ENCODE results near the gene GSDMA. TPM values are rescaled to one million over a fixed set of nuclear protein-coding genes. Genes with fewer than 3 reads are reported as not detected.

Gene GSDMA
- not detected in 2 replicates for total RNA-seq (2014; rRNA removed; shearing (Covaris generic))

- Histone ChIP-seq H3K27me3 (0 out of 2 replicates have a peak, but pooled peaks cover 4% of the 10 kb centered on the region), H3K27ac (no peak within 1 kb of the TSS), H3K4me3 (no peak within 1 kb of the TSS), H3K36me3 (no peaks in the 10 kb centered on the region), H3K9me3 (replicated peaks) (no peaks in the 10 kb centered on the region), H3K4me1 (0 out of 2 replicates have a peak, but pooled peaks cover 3% of the 10 kb centered on the region)
- no peak for DNase-seq
These were observed at the start of gene GSDMA for GRCh38 chr17:39962642-39963220. Gene GSDMA, plus strand, starts transcription at chr17:39963004. Its CDS starts 2,684 bp downstream, at chr17:39965688.

- Histone ChIP-seq H3K36me3 (no peaks in the 10 kb centered on the region), H3K27ac (no peak overlapping the region), H3K4me3 (no peak overlapping the region), H3K9me3 (replicated peaks) (no peaks in the 10 kb centered on the region), H3K4me1 (no peaks in the 10 kb centered on the region), H3K27me3 (no peaks in the 10 kb centered on the region)
- DNase-seq = no peak
These were observed 48.8 kb upstream of the GSDMA start for GRCh38 chr17:39913989-39914388.

- H3K36me3 ChIP-seq = no peaks in the 10 kb centered on the region; the same call in 1 of the 2 replicates
- no peaks in the 10 kb centered on the region for H3K9me3 ChIP-seq (replicated peaks)
- no peak overlapping the region for H3K4me3 ChIP-seq
These were observed 47.2 kb upstream of the GSDMA start for GRCh38 chr17:39915559-39915958.

GRCh38 chr17:39916918-39917317 is 45.9 kb upstream of the GSDMA start:
- no peaks in the 10 kb centered on the region for H3K9me3 ChIP-seq (replicated peaks)
- no peak overlapping the region for H3K4me3 ChIP-seq
- no peaks in the 10 kb centered on the region; the same call in 1 of the 2 replicates for H3K36me3 ChIP-seq
- no peak for DNase-seq
- no peak overlapping the region for H3K27ac ChIP-seq
- no peaks in the 10 kb centered on the region for H3K4me1 ChIP-seq
- no peaks in the 10 kb centered on the region for H3K27me3 ChIP-seq

More at GRCh38 chr17:39915559-39915958, 47.2 kb upstream of the GSDMA start:
- DNase-seq = no peak
- Histone ChIP-seq H3K27me3 (no peaks in the 10 kb centered on the region), H3K27ac (no peak overlapping the region), H3K4me1 (no peaks in the 10 kb centered on the region)

- Histone ChIP-seq H3K9me3 (replicated peaks) (no peaks in the 10 kb centered on the region), H3K4me1 (no peaks in the 10 kb centered on the region), H3K4me3 (no peak overlapping the region), H3K27me3 (no peaks in the 10 kb centered on the region), H3K27ac (no peak overlapping the region), H3K36me3 (no peaks in the 10 kb centered on the region; the same call in 1 of the 2 replicates)
- no peak for DNase-seq
These were observed 43.6 kb upstream of the GSDMA start for GRCh38 chr17:39919087-39919683.

- no peaks in the 10 kb centered on the region for H3K27me3 ChIP-seq
- no peaks in the 10 kb centered on the region for H3K9me3 ChIP-seq (replicated peaks)
- no peaks in the 10 kb centered on the region; the same call in 1 of the 2 replicates for H3K36me3 ChIP-seq
- peaks cover 2% of the 10 kb centered on the region; the same call in 1 of the 2 replicates for H3K4me1 ChIP-seq
- H3K27ac ChIP-seq = no peak overlapping the region
- no peak overlapping the region for H3K4me3 ChIP-seq
- DNase-seq = no peak
These were observed 42.3 kb upstream of the GSDMA start for GRCh38 chr17:39920218-39921210.

GRCh38 chr17:39921323-39921722 is 41.5 kb upstream of the GSDMA start:
- Histone ChIP-seq H3K27me3 (no peaks in the 10 kb centered on the region), H3K4me3 (no peak overlapping the region), H3K4me1 (peaks cover 11% of the 10 kb centered on the region), H3K36me3 (no peaks in the 10 kb centered on the region; the same call in 1 of the 2 replicates), H3K9me3 (replicated peaks) (no peaks in the 10 kb centered on the region), H3K27ac (no peak overlapping the region)
- no peak for DNase-seq

- Histone ChIP-seq H3K36me3 (no peaks in the 10 kb centered on the region; the same call in 1 of the 2 replicates), H3K4me1 (peaks cover 14% of the 10 kb centered on the region), H3K27ac (no peak overlapping the region), H3K27me3 (no peaks in the 10 kb centered on the region), H3K4me3 (no peak overlapping the region), H3K9me3 (replicated peaks) (no peaks in the 10 kb centered on the region)
- DNase-seq = no peak
These were observed 40.8 kb upstream of the GSDMA start for GRCh38 chr17:39922006-39922405.

GRCh38 chr17:39923230-39923629 is 39.6 kb upstream of the GSDMA start:
- Histone ChIP-seq H3K4me3 (no peak overlapping the region), H3K27me3 (no peaks in the 10 kb centered on the region), H3K9me3 (replicated peaks) (no peaks in the 10 kb centered on the region), H3K36me3 (no peaks in the 10 kb centered on the region; the same call in 1 of the 2 replicates), H3K27ac (no peak overlapping the region), H3K4me1 (peaks cover 14% of the 10 kb centered on the region)
- no peak for DNase-seq

GRCh38 chr17:39923836-39924690 is 38.7 kb upstream of the GSDMA start:
- H3K4me1 ChIP-seq = peaks cover 14% of the 10 kb centered on the region
- no peak overlapping the region for H3K27ac ChIP-seq
- no peaks in the 10 kb centered on the region for H3K9me3 ChIP-seq (replicated peaks)
- no peaks in the 10 kb centered on the region for H3K27me3 ChIP-seq
- H3K4me3 ChIP-seq = no peak overlapping the region
- DNase-seq = no peak
- H3K36me3 ChIP-seq = no peaks in the 10 kb centered on the region; the same call in 1 of the 2 replicates

GRCh38 chr17:39924691-39925055 is 38.1 kb upstream of the GSDMA start:
- Histone ChIP-seq H3K27me3 (no peaks in the 10 kb centered on the region), H3K9me3 (replicated peaks) (no peaks in the 10 kb centered on the region), H3K36me3 (no peaks in the 10 kb centered on the region; the same call in 1 of the 2 replicates), H3K4me3 (no peak overlapping the region), H3K4me1 (peaks cover 14% of the 10 kb centered on the region), H3K27ac (no peak overlapping the region)
- no peak for DNase-seq

- no peak overlapping the region for H3K4me3 ChIP-seq
These were observed 37.3 kb upstream of the GSDMA start for GRCh38 chr17:39925282-39926134.

GRCh38 chr17:39926135-39926587 is 36.6 kb upstream of the GSDMA start:
- peaks cover 14% of the 10 kb centered on the region for H3K4me1 ChIP-seq
- H3K27ac ChIP-seq = no peak overlapping the region
- H3K36me3 ChIP-seq = no peaks in the 10 kb centered on the region
- DNase-seq = no peak
- H3K27me3 ChIP-seq = no peaks in the 10 kb centered on the region
- peak overlapping the region; percentile 67 for H3K4me3 ChIP-seq
- no peaks in the 10 kb centered on the region for H3K9me3 ChIP-seq (replicated peaks)

More at GRCh38 chr17:39925282-39926134, 37.3 kb upstream of the GSDMA start:
- H3K9me3 ChIP-seq (replicated peaks) = no peaks in the 10 kb centered on the region
- DNase-seq = peak; percentile 47 to 62
- no peak overlapping the region for H3K27ac ChIP-seq
- no peaks in the 10 kb centered on the region for H3K36me3 ChIP-seq
- H3K27me3 ChIP-seq = no peaks in the 10 kb centered on the region
- peaks cover 14% of the 10 kb centered on the region for H3K4me1 ChIP-seq
